Activated CD8-positive, alpha-beta memory T cell treated with anti-CD3 and anti-CD28 coated beads for 48 hours (primary cell): Measurements from ENCODE around the gene ENAH.
"Not testable (repeated sequence)": the region's sequence is repeated elsewhere in the genome, so short reads cannot be mapped to it uniquely, and the experiment has no call there.

Experiments
- DNase-seq, 3 experiments: peaks; one replicate each; pipeline ENCODE4 v3.0.0-alpha.2; 2020; ENCODE audit warnings: low read depth in 2 of 3, low spot score in 2 of 3

ENAH gene

GRCh38 chr1:225652729-225653462 lies at the start of gene ENAH:
TSS of gene ENAH (minus strand) at chr1:225653123. CDS start at chr1:225652690, 433 bp downstream.
- peak in 1 of 3 experiments; percentile 17 for DNase-seq

DNA sequence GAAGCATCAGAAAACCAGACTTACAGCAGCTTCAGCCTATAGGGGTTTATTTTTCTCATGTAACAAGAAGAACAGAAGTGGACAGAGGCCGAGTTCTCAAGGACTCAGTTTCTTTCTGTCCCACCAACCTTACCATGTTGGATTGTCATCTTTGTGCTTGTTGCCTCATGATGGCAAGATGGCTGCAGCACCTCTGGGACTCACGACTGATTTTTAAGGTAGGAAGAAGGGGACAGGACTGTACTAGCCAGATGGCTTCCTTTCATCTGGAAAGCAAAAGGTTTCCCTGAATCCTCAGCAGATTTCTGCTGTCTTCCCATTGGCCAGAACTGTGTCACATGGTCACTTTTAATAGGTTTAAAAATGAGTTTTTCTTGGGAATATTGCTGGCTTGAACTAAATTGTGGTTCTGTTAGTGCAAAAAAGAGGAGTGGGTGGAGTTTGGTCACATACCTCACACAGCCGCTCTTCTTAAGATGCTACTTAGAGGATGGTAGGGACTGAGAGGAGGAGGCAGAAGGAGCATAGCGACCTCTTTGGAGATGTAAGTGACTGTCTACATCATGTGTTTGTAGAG lies 48.1 kb upstream of the ENAH start:
- DNase-seq: no peak

- DNase-seq: no peak
Measured at GRCh38 chr1:225700164-225700821, 47.4 kb upstream of the ENAH start.

DNA sequence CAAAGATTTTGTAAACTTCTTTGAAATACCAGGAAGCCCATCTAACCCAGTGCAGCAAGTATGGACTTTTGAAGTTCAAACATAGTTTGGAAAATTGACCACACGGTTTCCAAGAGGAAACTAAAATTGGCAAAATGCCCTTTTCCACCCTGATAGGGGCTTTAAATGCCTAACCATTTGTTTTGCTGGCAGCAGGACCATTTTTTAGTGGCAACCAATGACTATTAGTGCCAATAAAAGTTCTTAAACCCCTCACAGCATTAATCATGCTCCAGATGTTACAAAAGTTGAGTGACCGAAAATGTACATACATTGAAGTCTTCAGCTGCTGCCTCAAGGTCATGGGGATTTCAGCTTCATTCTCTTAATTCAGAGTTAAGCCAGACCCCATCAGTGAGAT lies 46.4 kb upstream of the ENAH start:
- DNase-seq: no peak

DNA sequence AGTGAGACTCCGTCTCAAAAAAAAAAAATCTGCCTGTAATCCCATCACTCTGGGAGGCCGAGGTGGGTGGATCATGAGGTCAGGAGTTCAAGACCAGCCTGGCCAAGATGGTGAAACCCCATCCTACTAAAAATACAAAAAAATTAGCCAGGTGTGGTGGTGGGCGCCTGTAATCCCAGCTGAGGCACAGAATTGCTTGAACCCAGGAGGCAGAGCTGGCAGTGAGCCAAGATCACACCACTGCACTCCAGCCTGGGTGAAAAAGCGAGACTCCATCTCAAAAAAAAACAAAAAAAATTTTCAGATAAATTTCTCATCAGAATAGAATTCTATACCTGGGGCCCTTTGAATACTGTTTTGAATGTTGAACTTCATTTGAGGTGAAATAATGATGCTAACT lies 45.3 kb upstream of the ENAH start:
- not testable (repeated sequence) for DNase-seq

DNA sequence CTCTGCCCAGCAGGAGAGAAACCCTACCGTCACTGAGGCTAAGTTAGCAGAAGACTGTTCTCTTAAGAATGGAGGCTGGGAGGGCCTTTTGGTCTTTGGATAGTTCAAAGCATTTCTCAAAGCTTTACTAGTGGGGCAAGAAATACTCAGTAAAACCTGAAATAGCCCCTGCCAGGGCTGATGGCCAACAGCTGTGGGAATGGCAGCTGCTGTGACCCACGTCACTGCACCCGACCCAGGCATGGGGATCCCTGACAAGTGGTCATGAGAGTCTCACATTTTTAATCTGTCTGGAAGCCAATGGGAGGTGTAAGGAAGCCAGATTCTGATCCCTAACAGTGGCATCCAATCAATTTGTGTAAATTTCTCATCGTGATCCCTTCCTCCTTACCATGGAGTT lies 44.5 kb upstream of the ENAH start:
- DNase-seq: no peak

- DNase-seq: no peak
Measured at GRCh38 chr1:225695578-225696337, 42.8 kb upstream of the ENAH start.

DNA sequence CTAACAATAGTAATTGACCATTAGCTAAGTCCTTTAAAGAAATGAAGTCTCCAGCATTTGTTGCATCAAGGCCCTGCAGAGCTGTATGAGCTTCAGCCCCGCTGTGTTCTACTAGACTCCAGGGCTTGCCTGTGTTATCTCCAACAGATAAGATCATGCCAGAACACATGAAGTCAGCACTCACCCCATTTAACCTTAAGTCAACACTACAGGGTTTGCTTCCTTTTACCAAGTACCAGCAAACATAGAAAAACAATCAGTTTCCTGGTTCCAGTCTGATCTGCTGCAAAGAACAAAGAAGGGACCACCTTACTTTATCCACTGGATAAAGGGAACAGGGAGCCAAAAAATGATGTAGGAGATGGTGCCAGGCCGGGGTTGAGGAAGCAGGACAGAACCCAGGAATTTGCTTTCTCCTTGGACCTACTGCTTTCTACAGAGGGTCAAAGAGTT lies 41.3 kb upstream of the ENAH start:
- DNase-seq: no peak

GRCh38 chr1:225693697-225694096 lies 40.8 kb upstream of the ENAH start:
- not testable (repeated sequence) for DNase-seq

- no peak for DNase-seq
Measured at GRCh38 chr1:225693085-225693696, 40.3 kb upstream of the ENAH start.

DNA sequence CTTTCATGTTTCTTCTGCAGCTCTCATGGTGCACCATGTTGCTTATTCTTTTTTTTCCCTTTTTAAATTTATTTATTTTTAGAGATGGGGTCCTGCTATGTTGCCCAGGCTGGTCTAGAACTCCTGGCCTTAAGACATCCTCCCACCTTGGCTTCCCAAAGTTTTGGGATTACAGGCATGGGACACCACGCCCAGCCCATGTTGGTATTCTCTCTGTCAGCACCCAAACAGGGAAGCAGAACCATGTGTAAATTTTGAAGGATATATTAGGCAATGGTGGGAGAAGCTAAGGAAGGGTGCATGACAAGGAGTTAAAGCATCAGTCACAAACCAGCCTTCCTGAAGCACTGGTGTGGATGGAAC lies 39.6 kb upstream of the ENAH start:
- DNase-seq: no peak

- no peak for DNase-seq
Measured at GRCh38 chr1:225691861-225692516, 39.1 kb upstream of the ENAH start.

DNA sequence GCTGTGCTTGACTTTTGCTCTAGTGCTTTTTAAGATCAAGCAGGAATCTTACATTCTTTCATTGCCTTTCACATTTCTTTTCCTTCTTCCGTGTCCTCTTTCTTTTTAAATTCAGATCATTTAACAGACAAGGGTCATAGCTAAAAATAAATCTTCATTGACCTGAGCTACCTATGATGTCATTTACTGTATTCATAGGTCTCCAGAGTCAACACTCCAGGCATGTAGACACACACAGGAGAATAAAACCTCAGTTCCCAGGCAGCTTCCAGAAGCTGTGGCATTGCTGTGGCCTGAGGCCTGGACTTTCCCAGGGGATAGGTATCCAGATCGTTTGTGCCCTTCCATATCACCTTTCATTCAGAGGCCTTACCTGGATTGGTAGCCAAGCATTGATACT lies 38.5 kb upstream of the ENAH start:
- no peak for DNase-seq

DNA sequence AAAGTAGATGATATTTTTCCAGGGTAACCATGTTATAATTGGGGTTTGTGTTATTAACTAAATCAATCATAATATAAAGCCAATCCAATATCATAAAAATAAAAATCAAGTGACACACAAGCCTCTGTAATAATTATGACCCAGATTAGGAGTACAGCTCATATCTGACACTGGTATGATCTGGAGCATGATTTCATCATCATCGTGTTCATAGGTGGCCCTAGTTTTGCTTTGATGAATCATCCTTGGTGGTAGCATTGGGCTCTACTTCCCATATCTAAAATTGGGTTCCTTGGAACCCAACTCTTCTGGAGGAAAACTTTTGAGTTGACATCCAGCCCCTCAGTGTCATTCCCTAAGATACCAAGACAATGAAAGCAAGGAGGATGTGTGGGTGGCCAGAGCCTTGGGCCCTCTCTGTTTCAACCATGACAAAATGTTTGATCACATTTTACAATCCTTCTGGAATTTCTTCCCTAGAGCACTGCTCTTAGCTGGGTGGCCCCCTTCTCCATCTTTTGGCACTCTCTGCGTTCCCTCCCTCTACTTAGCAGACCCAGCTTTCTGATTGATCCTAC lies 37.0 kb upstream of the ENAH start:
- DNase-seq: no peak

- no peak for DNase-seq
Measured at GRCh38 chr1:225688345-225688744, 35.4 kb upstream of the ENAH start.

DNA sequence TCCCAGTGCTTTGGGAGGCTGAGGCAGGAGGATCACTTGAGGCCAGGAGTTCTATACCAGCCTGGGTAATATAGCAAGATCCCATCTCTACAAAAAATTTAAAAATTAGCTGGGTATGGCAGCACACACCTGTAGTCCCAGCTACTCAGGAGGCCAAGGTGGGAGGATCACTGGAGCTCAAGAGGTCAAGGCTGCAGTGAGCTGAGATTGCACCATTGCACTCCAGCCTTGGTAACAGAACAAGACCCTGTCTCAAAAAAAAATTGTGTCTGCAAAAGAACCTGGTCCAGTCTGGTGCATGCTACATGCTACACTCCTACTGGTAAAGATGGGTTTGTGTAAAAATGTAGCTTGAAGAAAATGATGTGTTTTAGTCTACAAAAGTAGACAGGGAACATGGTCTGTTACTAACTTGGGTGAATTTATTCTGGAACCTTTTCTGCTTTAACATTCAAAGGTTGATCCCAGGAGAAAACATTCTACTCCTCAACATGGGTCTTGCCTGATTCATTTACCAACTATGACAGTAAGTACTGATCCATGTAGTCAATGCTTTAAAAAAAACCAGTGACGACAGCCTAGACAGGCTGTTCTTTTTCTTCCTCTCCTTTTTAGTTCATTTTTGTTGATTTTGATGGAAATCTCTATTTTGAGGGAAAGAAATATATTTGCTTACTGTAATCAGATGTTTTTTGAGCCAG lies 32.7 kb upstream of the ENAH start:
- no peak for DNase-seq

DNA sequence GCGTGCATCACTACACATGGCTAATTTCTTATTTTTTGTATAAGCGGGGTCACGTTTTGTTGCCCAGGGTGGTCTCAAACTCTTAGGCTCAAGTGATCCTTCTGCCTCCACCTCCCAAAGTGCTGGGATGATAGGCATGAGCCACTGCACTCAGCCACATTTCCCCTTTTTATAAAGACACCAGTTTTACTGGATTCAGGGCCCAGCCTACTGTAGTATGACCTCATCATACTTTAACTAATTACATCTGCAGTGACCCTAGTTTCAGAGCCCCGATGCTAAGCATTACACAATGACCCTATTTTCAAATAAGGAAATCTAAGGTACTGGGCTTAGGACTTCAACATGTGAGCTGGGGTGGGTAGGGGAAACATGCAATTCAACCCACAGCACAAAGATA lies 31.8 kb upstream of the ENAH start:
- no peak for DNase-seq

GRCh38 chr1:225681231-225681630 lies 28.3 kb upstream of the ENAH start:
- no peak for DNase-seq

GRCh38 chr1:225678545-225678944 lies 25.6 kb upstream of the ENAH start:
- no peak for DNase-seq
